Heart left ventricle (tissue), 16 donors: ENCODE measurements around the gene PSMB2. TPM values are rescaled to one million over a fixed set of nuclear protein-coding genes. Genes with fewer than 3 reads are reported as not detected.

Experiments used
- ATAC-seq, 4 donors: fragments of 200-7000 bp; cut with Tn5 transposase; one replicate each; pipeline ENCODE4 v1.9.1; 2020 to 2022; ENCODE audit warnings: moderate library complexity in 4 of 4, mild to moderate bottlenecking in 3 of 4, moderate number of reproducible peaks in 1 of 4
- DNase-seq, 5 donors: peaks; one replicate each; pipeline ENCODE4 v3.0.0-alpha.2; 2020
- H3K27ac ChIP-seq, 12 donors: fragments of 200-600 bp; sonication (generic) in 4 of 12; one replicate each; pipeline versions ENCODE4 v1.5.0 to v1.8.0; 2016 to 2022; ENCODE audit warnings: mild to moderate bottlenecking in 2 of 12
- H3K27me3 ChIP-seq, 9 donors: fragments of 200-600 bp; sonication (generic) in 2 of 9; one replicate each; pipeline versions ENCODE4 v1.5.1 to v1.8.0; 2016 to 2022; ENCODE audit warnings: mild to moderate bottlenecking in 3 of 9
- H3K36me3 ChIP-seq, 9 donors: fragments of 200-600 bp; sonication (generic) in 2 of 9; one replicate each; pipeline versions ENCODE4 v1.5.0 to v1.8.0; 2018 to 2022; ENCODE audit warnings: mild to moderate bottlenecking in 2 of 9
- H3K4me1 ChIP-seq, 12 donors: fragments of 200-600 bp; sonication (generic) in 4 of 12; one replicate each; pipeline versions ENCODE4 v1.5.0 to v1.8.0; 2016 to 2022; ENCODE audit warnings: mild to moderate bottlenecking in 3 of 12
- H3K4me3 ChIP-seq, 12 donors: fragments of 200-600 bp; sonication (generic) in 4 of 12; one replicate each; pipeline versions ENCODE4 v1.5.0 to v1.8.0; 2017 to 2022; ENCODE audit warnings: mild to moderate bottlenecking in 9 of 12, moderate library complexity in 4 of 12
- H3K9me3 ChIP-seq, 12 donors: fragments of 200-600 bp; sonication (generic) in 4 of 12; one replicate each; pipeline versions ENCODE4 v1.5.0 to v1.8.0; 2016 to 2022; ENCODE audit warnings: mild to moderate bottlenecking in 1 of 12
- POLR2A ChIP-seq, 2 donors: fragments of 450-650 bp; IDR thresholded peaks; one replicate each; pipeline ENCODE4 v1.6.1; 2017; ENCODE audit warnings: antibody characterized with exemption in 2 of 2, mild to moderate bottlenecking in 2 of 2, moderate library complexity in 2 of 2
- WGBS, 4 donors: extraction: QIAGEN DNeasy Blood & Tissue Kit in 2 of 4; methylation state at CpG; one replicate each; pipeline versions ENCODE4 v1.1.5 to v1.1.7; 2013 to 2018; 5-methylcytosine and 5-hydroxymethylcytosine counted together
- intact Hi-C, 10 donors: fragments of 100-400 bp; cut with DNase I; formaldehyde crosslinking; loops; one replicate each; pipeline versions ENCODE4 v1.11.1 to v1.14.2; 2022
- polyA plus RNA-seq, 2 donors: library from polyadenylated mRNA; stranded (reverse); fragments of 200-250 nt; gene quantifications; one replicate each; pipeline ENCODE4 v1.2.3, GENCODE V29; 2013
- total RNA-seq, 9 donors: library from RNA; depleted of rRNA in 2 of 9; stranded (reverse); fragments of >200 nt in 2 of 9; fragmentation: NEBNext Ultra II Directional in 3 of 9; extraction: Animal tissue kit (Norgen Biotek cat#: 25700) in 3 of 9; gene quantifications; one replicate each; pipeline versions ENCODE4 v1.1.0 to v1.2.4, GENCODE V29; 2016 to 2023
- TF ChIP-seq, protein P1 (sequence below), 12 donors: fragments of 200-600 bp; sonication (generic) in 4 of 12; IDR thresholded peaks; one replicate each; pipeline versions ENCODE4 v1.5.0 to v1.8.0; 2018 to 2022; ENCODE audit warnings: antibody characterized with exemption in 12 of 12, mild to moderate bottlenecking in 5 of 12
- donor health status: ischemic (EF 13 %, LVEDD 7.1; RV severe dilation, severe dysfunction).
- donor health status: healthy with polysubstance abuse.
- donor health status: DM: no; HTN: yes; CAD: no.
- donor health status: DM: no; HTN: no; CAD: no.
- donor health status: ischemic (EF 25% LVEDD 6.9; RV normal size, moderate dysfunction).
- donor health status: ischemic (EF 25% LVEDD 5.7; RV mildly dilated, moderate dysfunction).
- donor health status: healthy.
- donor health status: DM: yes; HTN: yes; CAD: no.
- donor health status: ischemic (EF 35%, LVEDD 5.7; RV mildly dilated, moderate dysfunction).
- donor health status: nonischemic (EF 11% LVEDD 7.7; RV severe dilation, severe dysfunction).
- donor health status: DM: yes; HTN: yes; CAD: no.
- donor health status: PGD.
- donor health status: ischemic (EF 29% LVEDD 5.4; RV normal size, mild dysfunction).
- donor health status: nonischemic (EF 23%, LVEDD 6.1; RV moderate dilation, normal function).

PSMB2 gene
- total and polyA plus RNA-seq, 11 donors: 36.3 to 60.0 (median 41.7) TPM

DNA sequence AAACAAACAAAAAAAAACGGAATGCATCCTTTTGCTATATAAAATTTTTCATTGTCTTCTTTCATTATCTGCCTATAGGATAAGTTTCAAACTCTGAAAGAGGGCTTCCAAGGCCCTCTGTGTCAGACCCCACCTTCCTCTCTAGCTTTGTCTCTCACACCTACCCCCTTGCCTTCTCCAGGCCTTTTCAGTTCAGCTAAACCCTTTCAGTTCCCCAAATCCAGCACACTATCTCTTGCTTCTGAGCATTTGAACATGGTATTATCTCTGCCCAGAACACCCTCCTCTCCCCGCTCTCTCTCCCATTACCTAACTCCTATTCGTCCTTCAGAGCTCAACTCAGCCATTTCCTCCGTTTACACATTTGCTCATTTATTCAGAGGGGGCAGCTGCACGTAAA lies 41.7 kb upstream of the PSMB2 start:
- no peaks in the 10 kb centered on the region for H3K36me3 ChIP-seq
- H3K27me3 ChIP-seq: peaks cover 0 to 29% (median 4%) of the 10 kb centered on the region in 9 donors
- no peak overlapping the region for H3K4me3 ChIP-seq
- H3K9me3 ChIP-seq: no peaks in the 10 kb centered on the region
- TF ChIP-seq POLR2A (IDR thresholded peaks at IDR 0.05): no peak
- TF ChIP-seq, protein P1, sequence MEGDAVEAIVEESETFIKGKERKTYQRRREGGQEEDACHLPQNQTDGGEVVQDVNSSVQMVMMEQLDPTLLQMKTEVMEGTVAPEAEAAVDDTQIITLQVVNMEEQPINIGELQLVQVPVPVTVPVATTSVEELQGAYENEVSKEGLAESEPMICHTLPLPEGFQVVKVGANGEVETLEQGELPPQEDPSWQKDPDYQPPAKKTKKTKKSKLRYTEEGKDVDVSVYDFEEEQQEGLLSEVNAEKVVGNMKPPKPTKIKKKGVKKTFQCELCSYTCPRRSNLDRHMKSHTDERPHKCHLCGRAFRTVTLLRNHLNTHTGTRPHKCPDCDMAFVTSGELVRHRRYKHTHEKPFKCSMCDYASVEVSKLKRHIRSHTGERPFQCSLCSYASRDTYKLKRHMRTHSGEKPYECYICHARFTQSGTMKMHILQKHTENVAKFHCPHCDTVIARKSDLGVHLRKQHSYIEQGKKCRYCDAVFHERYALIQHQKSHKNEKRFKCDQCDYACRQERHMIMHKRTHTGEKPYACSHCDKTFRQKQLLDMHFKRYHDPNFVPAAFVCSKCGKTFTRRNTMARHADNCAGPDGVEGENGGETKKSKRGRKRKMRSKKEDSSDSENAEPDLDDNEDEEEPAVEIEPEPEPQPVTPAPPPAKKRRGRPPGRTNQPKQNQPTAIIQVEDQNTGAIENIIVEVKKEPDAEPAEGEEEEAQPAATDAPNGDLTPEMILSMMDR (IDR thresholded peaks at IDR 0.05): no peak
- ATAC-seq: no peak
- intact Hi-C loops: no loop called here
- DNase-seq: no peak
- WGBS, 4 donors: 55 to 65% (median 60%) methylated on average over 5 of the region's 5 CpGs
- H3K4me1 ChIP-seq: no peaks in the 10 kb centered on the region
- no peak overlapping the region for H3K27ac ChIP-seq

DNA sequence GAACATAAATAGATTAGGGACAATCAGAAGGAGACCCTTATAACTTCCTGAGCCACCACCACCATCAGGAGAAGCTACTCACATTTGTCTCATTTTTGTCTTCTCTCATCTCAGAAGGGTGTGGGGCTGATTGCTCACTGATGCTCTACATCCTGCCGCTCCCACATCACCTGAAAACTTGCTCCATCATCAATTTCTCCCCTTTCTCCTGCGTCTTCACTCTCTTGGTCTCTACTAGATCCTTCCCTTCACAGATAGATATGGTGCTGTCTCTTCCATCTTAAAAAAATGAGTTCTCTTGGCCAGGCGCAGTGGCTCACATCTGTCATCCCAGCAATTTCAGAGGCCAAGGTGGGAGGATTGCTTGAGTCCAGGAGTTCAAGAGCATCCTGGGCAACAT lies 38.9 kb upstream of the PSMB2 start:
- TF ChIP-seq, protein P1 (IDR thresholded peaks at IDR 0.05): no peak
- TF ChIP-seq POLR2A (IDR thresholded peaks at IDR 0.05): no peak
- Histone ChIP-seq H3K36me3 (no peaks in the 10 kb centered on the region), H3K27ac (no peak overlapping the region), H3K27me3 (peaks cover 0 to 17% (median 4%) of the 10 kb centered on the region in 9 donors), H3K4me1 (no peaks in the 10 kb centered on the region), H3K4me3 (no peak overlapping the region), H3K9me3 (no peaks in the 10 kb centered on the region)
- ATAC-seq (no peak), DNase-seq (no peak)
- intact Hi-C loops: no loop called here
- 80 to 92% (median 88%) methylated on average over 3 of the region's 3 CpGs for WGBS, 4 donors

DNA sequence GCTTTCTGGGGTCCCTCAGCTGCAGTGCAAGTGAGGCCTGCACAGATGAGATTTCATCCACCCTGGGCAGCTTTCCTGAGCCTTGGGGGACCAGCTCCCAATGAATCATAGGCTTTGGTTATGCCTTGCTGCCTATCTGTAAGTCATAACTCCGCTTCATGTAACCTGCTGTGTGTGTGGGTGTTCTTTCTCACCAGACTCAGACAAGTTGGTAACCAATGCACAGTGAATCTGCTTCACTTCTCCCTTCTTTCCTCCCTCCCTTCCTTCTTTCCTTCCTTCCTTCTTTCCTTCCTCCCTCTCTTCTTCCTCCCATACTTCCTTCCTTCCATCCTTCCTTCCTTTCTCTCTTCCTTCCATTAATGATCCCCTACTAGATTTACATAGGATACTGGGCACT lies 34.4 kb upstream of the PSMB2 start:
- Histone ChIP-seq H3K27me3 (peaks cover 0 to 24% (median 5%) of the 10 kb centered on the region in 9 donors), H3K36me3 (no peaks in the 10 kb centered on the region), H3K9me3 (no peaks in the 10 kb centered on the region), H3K27ac (no peak overlapping the region), H3K4me3 (no peak overlapping the region), H3K4me1 (no peaks in the 10 kb centered on the region)
- no peak for TF ChIP-seq POLR2A (IDR thresholded peaks at IDR 0.05)
- TF ChIP-seq, protein P1 (IDR thresholded peaks at IDR 0.05): no peak
- ATAC-seq (no peak), DNase-seq (no peak)
- WGBS, 4 donors: 81 to 96% (median 87%) methylated on average over 1 of the region's 1 CpG
- intact Hi-C loops: no loop called here

DNA sequence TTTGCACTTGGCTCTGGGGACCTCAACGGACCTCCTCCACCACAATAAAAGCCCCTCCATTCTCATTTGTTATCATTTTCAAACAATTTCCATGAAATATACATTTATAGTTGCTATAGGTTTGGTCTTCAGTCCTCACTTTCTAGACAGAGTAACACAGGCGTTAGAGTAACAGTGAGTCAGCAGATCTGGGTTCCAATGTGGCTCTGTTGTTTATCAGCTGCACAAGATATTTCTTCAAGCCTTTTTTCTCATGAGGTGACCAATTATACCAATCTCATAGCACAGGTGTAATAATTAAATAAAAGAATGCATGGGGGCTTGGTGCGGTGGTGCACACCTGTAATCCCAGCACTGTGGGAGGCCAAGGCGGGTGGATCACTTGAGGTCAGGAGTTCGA lies 32.8 kb upstream of the PSMB2 start:
- Histone ChIP-seq H3K4me1 (no peaks in the 10 kb centered on the region), H3K9me3 (no peaks in the 10 kb centered on the region), H3K36me3 (no peaks in the 10 kb centered on the region), H3K27ac (no peak overlapping the region), H3K4me3 (no peak overlapping the region), H3K27me3 (peaks cover 0 to 22% (median 0%) of the 10 kb centered on the region in 9 donors)
- no peak for ATAC-seq
- no peak for DNase-seq
- 79 to 87% (median 82%) methylated on average over 5 of the region's 5 CpGs for WGBS, 4 donors
- TF ChIP-seq, protein P1 (IDR thresholded peaks at IDR 0.05): no peak
- TF ChIP-seq POLR2A (IDR thresholded peaks at IDR 0.05): no peak
- intact Hi-C loops: no loop called here
